Liver (tissue), 9 donors: ENCODE data around the gene PLTP. TPM values are rescaled to one million over a fixed set of nuclear protein-coding genes. Genes with fewer than 3 reads are reported as not detected.

Experiments
- DNase-seq: peaks from one replicate; pipeline ENCODE4 v3.0.0-alpha.2; 2017; ENCODE audit warnings: low spot score
- H3K27ac ChIP-seq, 2 donors: one replicate each; pipeline ENCODE4 v1.7.0; 2013; ENCODE audit warnings: inconsistent platforms in 2 of 2, low read length in 2 of 2, control low read depth in 1 of 2, low read depth in 1 of 2, mild to moderate bottlenecking in 1 of 2
- H3K27me3 ChIP-seq, 4 donors: one replicate each; pipeline versions ENCODE4 v1.6.1 to v1.7.0; 2013; ENCODE audit warnings: low read length in 3 of 4, inconsistent platforms in 1 of 4, mild to moderate bottlenecking in 1 of 4, moderate library complexity in 1 of 4; ENCODE audit not compliant: control insufficient read depth in 4 of 4, insufficient read depth in 4 of 4
- H3K36me3 ChIP-seq, 4 donors: one replicate each; pipeline versions ENCODE4 v1.6.1 to v1.7.0; 2013; ENCODE audit warnings: low read length in 3 of 4, mild to moderate bottlenecking in 3 of 4, low read depth in 1 of 4, moderate library complexity in 1 of 4; ENCODE audit not compliant: control insufficient read depth in 4 of 4, insufficient read depth in 3 of 4
- H3K4me1 ChIP-seq, 4 donors: one replicate each; pipeline versions ENCODE4 v1.6.1 to v1.7.0; 2013; ENCODE audit warnings: low read length in 3 of 4, mild to moderate bottlenecking in 3 of 4, moderate library complexity in 1 of 4; ENCODE audit not compliant: control insufficient read depth in 4 of 4, insufficient read depth in 4 of 4
- H3K4me3 ChIP-seq, 3 donors: one replicate each; pipeline versions ENCODE4 v1.6.1 to v1.7.0; 2013; ENCODE audit warnings: low read length in 3 of 3, control low read depth in 1 of 3, low read depth in 1 of 3, mild to moderate bottlenecking in 1 of 3
- H3K9ac ChIP-seq, 2 donors: one replicate each; pipeline ENCODE4 v1.7.0; 2013; ENCODE audit warnings: low read length in 2 of 2, mild to moderate bottlenecking in 2 of 2, moderate library complexity in 2 of 2, control low read depth in 1 of 2, low read depth in 1 of 2
- H3K9me3 ChIP-seq, 4 donors: one replicate each; pipeline versions ENCODE4 v1.6.1 to v1.7.0; 2013; ENCODE audit warnings: low read length in 3 of 4; ENCODE audit not compliant: control insufficient read depth in 4 of 4
- FOXA1 ChIP-seq: IDR thresholded peaks from 2 replicates; pipeline ENCODE4 v1.6.1; 2016; ENCODE audit warnings: antibody characterized with exemption
- FOXA2 ChIP-seq: IDR thresholded peaks from 2 replicates; pipeline ENCODE4 v1.6.1; 2016; ENCODE audit warnings: antibody characterized with exemption
- GABPA ChIP-seq, 2 donors: IDR thresholded peaks in 1 of 2; conservative IDR thresholded peaks in 1 of 2; 2 replicates each; pipeline ENCODE4 v1.6.1; 2016; ENCODE audit warnings: antibody characterized with exemption in 2 of 2, mild to moderate bottlenecking in 1 of 2, moderate library complexity in 1 of 2
- HNF4A ChIP-seq, 2 donors: conservative IDR thresholded peaks; 2 replicates each; pipeline ENCODE4 v1.6.1; 2016; ENCODE audit warnings: antibody characterized with exemption in 2 of 2, mild to moderate bottlenecking in 2 of 2
- JUND ChIP-seq, 2 donors: IDR thresholded peaks; 2 replicates each; pipeline ENCODE4 v1.6.1; 2016; ENCODE audit warnings: antibody characterized with exemption in 2 of 2
- MAX ChIP-seq: IDR thresholded peaks from 2 replicates; pipeline ENCODE4 v1.6.1; 2016; ENCODE audit warnings: antibody characterized with exemption
- REST ChIP-seq: IDR thresholded peaks from 2 replicates; pipeline ENCODE4 v1.6.1; 2016; ENCODE audit warnings: antibody characterized with exemption, mild to moderate bottlenecking
- TAF1 ChIP-seq: conservative IDR thresholded peaks from 2 replicates; pipeline ENCODE4 v1.6.1; 2016; ENCODE audit warnings: antibody characterized with exemption, mild to moderate bottlenecking
- YY1 ChIP-seq: IDR thresholded peaks from 2 replicates; pipeline ENCODE4 v1.6.1; 2016; ENCODE audit warnings: antibody characterized with exemption, mild to moderate bottlenecking
- WGBS: extraction: QIAGEN DNeasy Blood & Tissue Kit; methylation state at CpG from one replicate; pipeline ENCODE4 v1.1.7; 2013; 5-methylcytosine and 5-hydroxymethylcytosine counted together
- polyA plus RNA-seq, 2 donors: library from polyadenylated mRNA; stranded (reverse) in 1 of 2; unstranded in 1 of 2; fragments of 200-250 nt in 1 of 2; fragments of >200 nt in 1 of 2; fragmentation: Nextera tagmentation in 1 of 2; extraction: Ambion mirVana in 1 of 2; gene quantifications; one replicate each; pipeline versions ENCODE4 v1.2.1 to v1.2.3, GENCODE V29; 2013 to 2015
- total RNA-seq, 2 donors: library from RNA; depleted of rRNA; stranded (reverse); fragments of >200 nt; gene quantifications; one replicate each; pipeline ENCODE4 v1.2.3, GENCODE V29; 2014
- TF ChIP-seq, protein P1 (sequence below): IDR thresholded peaks from 2 replicates; pipeline ENCODE4 v1.6.1; 2016; ENCODE audit warnings: antibody characterized with exemption
- TF ChIP-seq, protein P2 (sequence below): fragments of 150-350 bp; IDR thresholded peaks from 2 replicates; pipeline ENCODE4 v1.5.1; 2017; ENCODE audit warnings: improper control_type of control experiment, low read depth, low read length; ENCODE audit not compliant: missing input control
- TF ChIP-seq, protein P3 (sequence below): IDR thresholded peaks from 2 replicates; pipeline ENCODE4 v1.6.1; 2016; ENCODE audit warnings: antibody characterized with exemption
- donor health status: healthy.
- donor health status: healthy.
- donor health status: healthy.
- donor health status: healthy.
- donor health status: healthy.

The PLTP gene
- total and polyA plus RNA-seq, 4 donors, result 22.5 to 69.5 (median 60.7) TPM

- Histone ChIP-seq H3K9ac (no peak overlapping the region), H3K27me3 (no peaks in the 10 kb centered on the region), H3K27ac (no peak overlapping the region), H3K9me3 (no peaks in the 10 kb centered on the region), H3K4me3 (no peak overlapping the region), H3K36me3 (peaks cover 9 to 71% (median 59%) of the 10 kb centered on the region in 4 donors), H3K4me1 (peaks cover 0 to 5% (median 4%) of the 10 kb centered on the region in 4 donors)
- DNase-seq, result no peak
- TF ChIP-seq TAF1 (no peak), REST (no peak), MAX (no peak), FOXA1 (no peak), HNF4A (conservative IDR thresholded peaks at IDR 0.05) (no peak), JUND (IDR thresholded peaks at IDR 0.05) (no peak), FOXA2 (no peak)
- TF ChIP-seq, protein P1, sequence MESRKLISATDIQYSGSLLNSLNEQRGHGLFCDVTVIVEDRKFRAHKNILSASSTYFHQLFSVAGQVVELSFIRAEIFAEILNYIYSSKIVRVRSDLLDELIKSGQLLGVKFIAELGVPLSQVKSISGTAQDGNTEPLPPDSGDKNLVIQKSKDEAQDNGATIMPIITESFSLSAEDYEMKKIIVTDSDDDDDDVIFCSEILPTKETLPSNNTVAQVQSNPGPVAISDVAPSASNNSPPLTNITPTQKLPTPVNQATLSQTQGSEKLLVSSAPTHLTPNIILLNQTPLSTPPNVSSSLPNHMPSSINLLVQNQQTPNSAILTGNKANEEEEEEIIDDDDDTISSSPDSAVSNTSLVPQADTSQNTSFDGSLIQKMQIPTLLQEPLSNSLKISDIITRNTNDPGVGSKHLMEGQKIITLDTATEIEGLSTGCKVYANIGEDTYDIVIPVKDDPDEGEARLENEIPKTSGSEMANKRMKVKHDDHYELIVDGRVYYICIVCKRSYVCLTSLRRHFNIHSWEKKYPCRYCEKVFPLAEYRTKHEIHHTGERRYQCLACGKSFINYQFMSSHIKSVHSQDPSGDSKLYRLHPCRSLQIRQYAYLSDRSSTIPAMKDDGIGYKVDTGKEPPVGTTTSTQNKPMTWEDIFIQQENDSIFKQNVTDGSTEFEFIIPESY, result no peak
- TF ChIP-seq, protein P2, sequence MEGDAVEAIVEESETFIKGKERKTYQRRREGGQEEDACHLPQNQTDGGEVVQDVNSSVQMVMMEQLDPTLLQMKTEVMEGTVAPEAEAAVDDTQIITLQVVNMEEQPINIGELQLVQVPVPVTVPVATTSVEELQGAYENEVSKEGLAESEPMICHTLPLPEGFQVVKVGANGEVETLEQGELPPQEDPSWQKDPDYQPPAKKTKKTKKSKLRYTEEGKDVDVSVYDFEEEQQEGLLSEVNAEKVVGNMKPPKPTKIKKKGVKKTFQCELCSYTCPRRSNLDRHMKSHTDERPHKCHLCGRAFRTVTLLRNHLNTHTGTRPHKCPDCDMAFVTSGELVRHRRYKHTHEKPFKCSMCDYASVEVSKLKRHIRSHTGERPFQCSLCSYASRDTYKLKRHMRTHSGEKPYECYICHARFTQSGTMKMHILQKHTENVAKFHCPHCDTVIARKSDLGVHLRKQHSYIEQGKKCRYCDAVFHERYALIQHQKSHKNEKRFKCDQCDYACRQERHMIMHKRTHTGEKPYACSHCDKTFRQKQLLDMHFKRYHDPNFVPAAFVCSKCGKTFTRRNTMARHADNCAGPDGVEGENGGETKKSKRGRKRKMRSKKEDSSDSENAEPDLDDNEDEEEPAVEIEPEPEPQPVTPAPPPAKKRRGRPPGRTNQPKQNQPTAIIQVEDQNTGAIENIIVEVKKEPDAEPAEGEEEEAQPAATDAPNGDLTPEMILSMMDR, result no peak
- TF ChIP-seq, protein P3, sequence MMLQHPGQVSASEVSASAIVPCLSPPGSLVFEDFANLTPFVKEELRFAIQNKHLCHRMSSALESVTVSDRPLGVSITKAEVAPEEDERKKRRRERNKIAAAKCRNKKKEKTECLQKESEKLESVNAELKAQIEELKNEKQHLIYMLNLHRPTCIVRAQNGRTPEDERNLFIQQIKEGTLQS, result no peak
- WGBS, result 97% methylated on average over 13 of the region's 13 CpGs
These were observed 28.5 kb upstream of the PLTP start for GRCh38 chr20:45940469-45940868.

GRCh38 chr20:45940053-45940452, 28.1 kb upstream of the PLTP start:
- H3K4me1 ChIP-seq, result peaks cover 0 to 6% (median 4%) of the 10 kb centered on the region in 4 donors
- H3K9ac ChIP-seq, result no peak overlapping the region
- H3K36me3 ChIP-seq, result peaks cover 9 to 68% (median 58%) of the 10 kb centered on the region in 4 donors
- no peak overlapping the region for H3K4me3 ChIP-seq
- H3K9me3 ChIP-seq, result no peaks in the 10 kb centered on the region
- H3K27ac ChIP-seq, result no peak overlapping the region
- H3K27me3 ChIP-seq, result no peaks in the 10 kb centered on the region
- TF ChIP-seq REST (no peak), YY1 (no peak), GABPA (IDR thresholded peaks at IDR 0.05 in 1 of 2, conservative IDR thresholded peaks at IDR 0.05 in 1 of 2) (no peak)
- WGBS, result 96% methylated on average over 3 of the region's 3 CpGs
- no peak for DNase-seq
